Breast epithelium (tissue), 4 donors: ENCODE results near the gene MACROD1. TPM values are rescaled to one million over a fixed set of nuclear protein-coding genes. Genes with fewer than 3 reads are reported as not detected.

Source experiments
- DNase-seq, 2 donors: peaks; one replicate each; pipeline ENCODE4 v3.0.0-alpha.2; 2019; ENCODE audit warnings: low spot score in 2 of 2
- H3K27ac ChIP-seq, 2 donors: fragments of 200-600 bp; sonication (generic) in 1 of 2; one replicate each; pipeline ENCODE4 v1.5.1; 2016 to 2019; ENCODE audit warnings: mild to moderate bottlenecking in 1 of 2
- H3K27me3 ChIP-seq, 2 donors: fragments of 200-600 bp; sonication (generic) in 1 of 2; one replicate each; pipeline versions ENCODE4 v1.5.1 to v1.6.0; 2017 to 2019; ENCODE audit warnings: control low read depth in 1 of 2, mild to moderate bottlenecking in 1 of 2
- H3K36me3 ChIP-seq: fragments of 200-600 bp; one replicate; pipeline ENCODE4 v1.5.1; 2019
- H3K4me1 ChIP-seq, 2 donors: fragments of 200-600 bp; sonication (generic); one replicate each; pipeline ENCODE4 v1.5.1; 2016 to 2019; ENCODE audit warnings: control low read depth in 1 of 2
- H3K4me3 ChIP-seq, 3 donors: fragments of 200-600 bp; sonication (generic); 1 replicate in 2 of 3; 2 replicates in 1 of 3; pipeline ENCODE4 v1.5.1; 2016 to 2019; ENCODE audit warnings: mild to moderate bottlenecking in 3 of 3, moderate library complexity in 2 of 3
- H3K9me3 ChIP-seq, 2 donors: fragments of 200-600 bp; sonication (generic) in 1 of 2; one replicate each; pipeline ENCODE4 v1.5.1; 2016 to 2019; ENCODE audit warnings: control low read depth in 1 of 2
- CTCF ChIP-seq, 3 donors: fragments of 450-650 bp; IDR thresholded peaks; one replicate each; pipeline ENCODE4 v1.5.1; 2016 to 2017; ENCODE audit warnings: antibody characterized with exemption in 3 of 3, mild to moderate bottlenecking in 3 of 3, moderate library complexity in 3 of 3
- POLR2A ChIP-seq: fragments of 450-650 bp; IDR thresholded peaks from one replicate; pipeline ENCODE4 v1.6.1; 2016; ENCODE audit warnings: antibody characterized with exemption, mild to moderate bottlenecking, moderate library complexity
- POLR2AphosphoS5 ChIP-seq, 3 donors: sonication (generic); formaldehyde crosslinking; IDR thresholded peaks; one replicate each; pipeline ENCODE4 v1.6.1; 2017; ENCODE audit warnings: antibody characterized with exemption in 3 of 3
- intact Hi-C: fragments of 100-400 bp; cut with DNase I; formaldehyde crosslinking; loops from one replicate; pipeline ENCODE4 v1.15.1; 2023; ENCODE audit warnings: low total_unique reads
- total RNA-seq, 3 donors: library from RNA; depleted of rRNA; stranded (reverse); fragments of >200 nt; gene quantifications; one replicate each; pipeline ENCODE4 v1.1.0, GENCODE V29; 2016

Gene MACROD1
- total RNA-seq, 3 donors from 2014 or later, result 19.7 to 113 (median 40.3) TPM

GRCh38 chr11:64119700-64120099, 46.2 kb downstream of the MACROD1 start:
- Histone ChIP-seq H3K4me3 (no peak overlapping the region), H3K9me3 (no peaks in the 10 kb centered on the region), H3K36me3 (no peaks in the 10 kb centered on the region), H3K27me3 (no peaks in the 10 kb centered on the region), H3K4me1 (peaks cover 0 to 4% of the 10 kb centered on the region in 2 donors), H3K27ac (no peak overlapping the region)
- no peak for DNase-seq
- TF ChIP-seq CTCF (IDR thresholded peaks at IDR 0.05) (no peak), POLR2A (no peak), POLR2AphosphoS5 (IDR thresholded peaks at IDR 0.05) (no peak)
- intact Hi-C loops, result no loop called here

DNA sequence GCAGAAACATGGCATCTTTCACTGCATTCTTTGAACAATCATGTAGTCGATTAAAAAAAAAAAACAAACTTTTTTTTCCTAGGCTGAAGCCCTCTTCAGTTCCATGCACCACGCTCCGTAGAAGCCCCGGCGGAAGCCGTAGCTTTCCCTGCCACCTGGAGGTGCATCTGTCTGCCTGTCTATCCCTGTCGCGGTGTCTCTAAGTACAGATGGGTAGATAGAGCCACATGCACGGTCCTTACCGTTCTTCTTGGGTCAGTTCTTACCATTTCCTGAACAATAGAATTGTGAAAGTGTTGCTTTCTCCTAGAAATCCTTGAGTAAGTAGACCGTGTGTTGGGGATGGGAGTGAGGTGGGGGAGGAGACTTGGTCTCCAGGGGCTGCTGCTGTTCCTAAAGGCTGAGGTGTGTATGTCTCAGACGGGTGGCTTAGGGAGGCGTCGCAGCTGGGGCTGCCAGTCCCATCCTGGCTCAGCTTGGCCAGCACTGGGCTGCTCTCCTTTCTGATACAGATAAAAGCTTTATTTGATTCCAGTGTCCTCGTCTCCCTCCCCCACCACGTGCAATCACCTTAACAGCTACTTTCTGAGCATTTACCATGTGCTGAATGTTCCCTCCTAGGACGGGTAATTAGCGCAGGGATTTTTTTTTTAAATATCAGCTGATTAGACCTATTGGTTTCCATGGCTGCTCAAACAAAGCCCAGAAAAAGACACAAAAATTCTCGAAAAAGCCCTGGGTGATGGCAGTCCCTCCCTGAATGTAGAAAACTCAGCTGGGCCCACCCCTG, 46.8 kb downstream of the MACROD1 start:
- DNase-seq, result no peak
- no peak overlapping the region for H3K27ac ChIP-seq
- TF ChIP-seq CTCF (IDR thresholded peaks at IDR 0.05), result no peak
- no peak for TF ChIP-seq POLR2A
- TF ChIP-seq POLR2AphosphoS5 (IDR thresholded peaks at IDR 0.05), result no peak
- H3K27me3 ChIP-seq, result no peaks in the 10 kb centered on the region
- intact Hi-C loops, result no loop called here
- no peak overlapping the region for H3K4me3 ChIP-seq
- no peaks in the 10 kb centered on the region for H3K36me3 ChIP-seq
- H3K4me1 ChIP-seq, result peaks cover 0 to 4% of the 10 kb centered on the region in 2 donors
- no peaks in the 10 kb centered on the region for H3K9me3 ChIP-seq

- Histone ChIP-seq H3K27me3 (no peaks in the 10 kb centered on the region), H3K36me3 (no peaks in the 10 kb centered on the region), H3K27ac (no peak overlapping the region), H3K4me1 (no peaks in the 10 kb centered on the region), H3K4me3 (no peak overlapping the region), H3K9me3 (no peaks in the 10 kb centered on the region)
- intact Hi-C loops, result no loop called here
- TF ChIP-seq POLR2A, result no peak
- TF ChIP-seq CTCF (IDR thresholded peaks at IDR 0.05), result no peak
- no peak for TF ChIP-seq POLR2AphosphoS5 (IDR thresholded peaks at IDR 0.05)
- no peak for DNase-seq
These were observed 48.0 kb downstream of the MACROD1 start for GRCh38 chr11:64117763-64118459.

- TF ChIP-seq POLR2AphosphoS5 (IDR thresholded peaks at IDR 0.05) (no peak), CTCF (IDR thresholded peaks at IDR 0.05) (no peak), POLR2A (no peak)
- no peak for DNase-seq
These were observed 50.1 kb downstream of the MACROD1 start for GRCh38 chr11:64115531-64116522.

More at GRCh38 chr11:64115531-64116522, 50.1 kb downstream of the MACROD1 start:
- no peak overlapping the region for H3K4me3 ChIP-seq
- H3K27ac ChIP-seq, result no peak overlapping the region
- intact Hi-C loops, result no loop called here
- H3K9me3 ChIP-seq, result no peaks in the 10 kb centered on the region
- H3K36me3 ChIP-seq, result no peaks in the 10 kb centered on the region
- no peaks in the 10 kb centered on the region for H3K27me3 ChIP-seq
- H3K4me1 ChIP-seq, result no peaks in the 10 kb centered on the region
